H9 (cell line): Measurements from ENCODE around the gene BCAS3. TPM values are rescaled to one million over a fixed set of nuclear protein-coding genes. Genes with fewer than 3 reads are reported as not detected.

ENCODE experiments used
- DNase-seq: peaks from one replicate; pipeline ENCODE4 v3.0.0-alpha.2; 2017
- H2AFZ ChIP-seq: one replicate; pipeline ENCODE4 v1.6.1; 2013; ENCODE audit warnings: mild to moderate bottlenecking, low read length, control low read depth, moderate library complexity
- H2AK5ac ChIP-seq: 2 replicates; pipeline ENCODE4 v1.6.1; 2013; ENCODE audit warnings: low read length, control low read depth, mixed read lengths; ENCODE audit not compliant: insufficient read length
- H2BK120ac ChIP-seq: one replicate; pipeline ENCODE4 v1.6.1; 2013; ENCODE audit warnings: low read depth, mild to moderate bottlenecking, low read length, control low read depth, inconsistent platforms; ENCODE audit not compliant: poor library complexity, severe bottlenecking
- H2BK12ac ChIP-seq: 2 replicates; pipeline ENCODE4 v1.6.1; 2013; ENCODE audit warnings: low read length, control low read depth, mixed read lengths, low read depth; ENCODE audit not compliant: insufficient read length
- H2BK15ac ChIP-seq: 2 replicates; pipeline ENCODE4 v1.6.1; 2013; ENCODE audit warnings: low read depth, low read length, control low read depth
- H2BK20ac ChIP-seq: one replicate; pipeline ENCODE4 v1.6.1; 2013; ENCODE audit warnings: low read depth, mild to moderate bottlenecking, low read length, control low read depth, inconsistent platforms; ENCODE audit not compliant: poor library complexity, severe bottlenecking
- H2BK5ac ChIP-seq: 2 replicates; pipeline ENCODE4 v1.6.1; 2013; ENCODE audit warnings: low read length, control low read depth, mixed read lengths; ENCODE audit not compliant: insufficient read length
- H3K14ac ChIP-seq: 2 replicates; pipeline ENCODE4 v1.6.1; 2013; ENCODE audit warnings: low read length, control low read depth; ENCODE audit not compliant: insufficient read depth
- H3K18ac ChIP-seq: 2 replicates; pipeline ENCODE4 v1.6.1; 2013; ENCODE audit warnings: low read depth, mild to moderate bottlenecking, mixed read lengths, low read length, control low read depth; ENCODE audit not compliant: insufficient read length
- H3K23ac ChIP-seq: 2 replicates; pipeline ENCODE4 v1.6.1; 2013; ENCODE audit warnings: low read length, control low read depth, mixed read lengths, low read depth; ENCODE audit not compliant: insufficient read length
- H3K23me2 ChIP-seq: 2 replicates; pipeline ENCODE4 v1.6.1; 2013; ENCODE audit warnings: low read depth, mild to moderate bottlenecking, mixed read lengths, low read length, control low read depth; ENCODE audit not compliant: insufficient read length, poor library complexity, severe bottlenecking
- H3K27ac ChIP-seq: 2 replicates; pipeline ENCODE4 v1.5.1; 2013; ENCODE audit warnings: low read length, control low read depth, mixed read lengths, low read depth; ENCODE audit not compliant: insufficient read length
- H3K27me3 ChIP-seq: 2 replicates; pipeline ENCODE4 v1.6.1; 2013; ENCODE audit warnings: low read length, control low read depth, inconsistent platforms; ENCODE audit not compliant: insufficient read depth
- H3K4ac ChIP-seq: 2 replicates; pipeline ENCODE4 v1.6.1; 2013; ENCODE audit warnings: low read depth, mild to moderate bottlenecking, control low read depth, inconsistent platforms, low read length, moderate library complexity
- H3K4me1 ChIP-seq: 2 replicates; pipeline ENCODE4 v1.6.1; 2013; ENCODE audit warnings: low read length, control low read depth, inconsistent platforms; ENCODE audit not compliant: insufficient read depth
- H3K4me2 ChIP-seq: 2 replicates; pipeline ENCODE4 v1.6.1; 2013; ENCODE audit warnings: low read length, control low read depth, mixed read lengths; ENCODE audit not compliant: insufficient read length, insufficient read depth
- H3K56ac ChIP-seq: 2 replicates; pipeline ENCODE4 v1.6.1; 2013; ENCODE audit warnings: low read depth, mild to moderate bottlenecking, mixed read lengths, low read length, control low read depth; ENCODE audit not compliant: insufficient read length
- H3K79me1 ChIP-seq: 2 replicates; pipeline ENCODE4 v1.6.1; 2013; ENCODE audit warnings: low read depth, mild to moderate bottlenecking, moderate library complexity, low read length, control low read depth, inconsistent platforms; ENCODE audit not compliant: insufficient read depth, poor library complexity, severe bottlenecking
- H3K79me2 ChIP-seq: 2 replicates; pipeline ENCODE4 v1.6.1; 2013; ENCODE audit warnings: low read length, control low read depth, inconsistent platforms; ENCODE audit not compliant: insufficient read depth
- H3K9ac ChIP-seq: 2 replicates; pipeline ENCODE4 v1.6.1; 2013; ENCODE audit warnings: low read length, control low read depth, mixed read lengths; ENCODE audit not compliant: insufficient read length; ENCODE audit errors: extremely low read depth
- H3K9me3 ChIP-seq: one replicate; pipeline ENCODE4 v1.6.1; 2013; ENCODE audit warnings: low read depth, low read length, inconsistent platforms; ENCODE audit not compliant: control insufficient read depth
- H3T11ph ChIP-seq: one replicate; pipeline ENCODE4 v1.6.1; 2013; ENCODE audit warnings: mild to moderate bottlenecking, low read length, control low read depth, inconsistent platforms
- H4K20me1 ChIP-seq: one replicate; pipeline ENCODE4 v1.6.1; 2013; ENCODE audit not compliant: control insufficient read depth, insufficient read length, insufficient read depth
- H4K5ac ChIP-seq: 2 replicates; pipeline ENCODE4 v1.6.1; 2013; ENCODE audit warnings: low read depth, mild to moderate bottlenecking, mixed read lengths, low read length, control low read depth; ENCODE audit not compliant: insufficient read length
- H4K8ac ChIP-seq: replicated peaks from 2 replicates; pipeline ENCODE4 v1.6.1; 2013; ENCODE audit warnings: low read length, control low read depth, mixed read lengths, low read depth; ENCODE audit not compliant: insufficient read length
- H4K91ac ChIP-seq: 2 replicates; pipeline ENCODE4 v1.6.1; 2013; ENCODE audit warnings: low read depth, mild to moderate bottlenecking, moderate library complexity, mixed read lengths, low read length, control low read depth; ENCODE audit not compliant: insufficient read length
- H3K27ac Mint-ChIP-seq, 3 experiments: 2 replicates in 2 of 3; 3 replicates in 1 of 3; pipeline ENCODE4 v1.8.0; 2020 to 2021; ENCODE audit warnings: mixed read lengths in 3 of 3, mild to moderate bottlenecking in 1 of 3, moderate library complexity in 1 of 3
- H3K27me3 Mint-ChIP-seq: 2 replicates; pipeline ENCODE4 v1.8.0; 2021; ENCODE audit warnings: low read depth, mild to moderate bottlenecking, moderate library complexity, mixed read lengths
- H3K36me3 Mint-ChIP-seq, 3 experiments: 2 replicates in 2 of 3; 3 replicates in 1 of 3; pipeline ENCODE4 v1.8.0; 2020 to 2021; ENCODE audit warnings: low read depth in 3 of 3, mixed read lengths in 3 of 3; ENCODE audit not compliant: insufficient read depth in 1 of 3
- H3K4me1 Mint-ChIP-seq, 2 experiments: 2 replicates each; pipeline ENCODE4 v1.8.0; 2020; ENCODE audit warnings: mixed read lengths in 2 of 2
- H3K4me3 Mint-ChIP-seq, 2 experiments: 2 replicates in 1 of 2; 3 replicates in 1 of 2; pipeline ENCODE4 v1.8.0; 2020 to 2021; ENCODE audit warnings: mild to moderate bottlenecking in 2 of 2, mixed read lengths in 2 of 2, moderate library complexity in 1 of 2
- H3K9me3 Mint-ChIP-seq, 2 experiments: 2 replicates in 1 of 2; 3 replicates in 1 of 2; pipeline ENCODE4 v1.8.0; 2020; ENCODE audit warnings: mild to moderate bottlenecking in 2 of 2, mixed read lengths in 2 of 2, moderate library complexity in 1 of 2
- CTCF ChIP-seq: fragments of 200-600 bp; sonication (generic); conservative IDR thresholded peaks from 3 replicates; pipeline ENCODE4 v1.8.0; 2021; ENCODE audit warnings: antibody characterized with exemption, mild to moderate bottlenecking
- WGBS: extraction: QIAGEN DNeasy Blood & Tissue Kit; methylation state at CpG from one replicate; pipeline ENCODE4 v1.1.7; 2013; ENCODE audit warnings: missing lambda C conversion rate, low lambda C conversion rate, mixed read lengths; ENCODE audit not compliant: insufficient read length; ENCODE audit errors: extremely low coverage; 5-methylcytosine and 5-hydroxymethylcytosine counted together
- total RNA-seq: library from RNA; stranded (reverse); gene quantifications from 2 replicates; pipeline ENCODE4 v1.2.1, GENCODE V29; 2021

BCAS3 gene
- total RNA-seq, 1 experiment from 2014 or later, result 22.4 TPM

GRCh38 chr17:61174310-61174709 is 496.7 kb downstream of the BCAS3 start:
- Mint-ChIP-seq H3K27ac (no peak overlapping the region), H3K4me3 (no peak overlapping the region), H3K9me3 (no peaks in the 10 kb centered on the region), H3K36me3 (no peaks in the 10 kb centered on the region; a peak in 1 of 7 replicates), H3K27me3 (no peaks in the 10 kb centered on the region), H3K4me1 (peaks cover 2 to 6% of the 10 kb centered on the region in 2 experiments)
- TF ChIP-seq CTCF, result no peak
- Histone ChIP-seq H2BK5ac (no peak overlapping the region), H3K14ac (no peak overlapping the region), H2AFZ (no peak overlapping the region), H3K23ac (no peak overlapping the region), H4K8ac (no peak overlapping the region), H3K4me2 (no peak overlapping the region), H3K79me2 (no peaks in the 10 kb centered on the region), H3K56ac (no peak overlapping the region), H4K91ac (no peak overlapping the region), H2BK120ac (no peak overlapping the region), H4K20me1 (no peaks in the 10 kb centered on the region), H3K27me3 (no peaks in the 10 kb centered on the region), H3K9me3 (no peaks in the 10 kb centered on the region), H2BK12ac (no peak overlapping the region), H3K23me2 (no peaks in the 10 kb centered on the region), H3K4me1 (no peaks in the 10 kb centered on the region), H3K4ac (no peak overlapping the region), H2BK20ac (no peak overlapping the region), H3K79me1 (no peaks in the 10 kb centered on the region), H3T11ph (no peak overlapping the region), H2AK5ac (no peak overlapping the region), H3K9ac (no peak overlapping the region), H3K18ac (no peak overlapping the region), H3K27ac (no peak overlapping the region), H4K5ac (no peak overlapping the region), H2BK15ac (no peak overlapping the region)
- WGBS, result no CpG with 5 or more reads among the region's 1 CpG
- no peak for DNase-seq
